ENCODE data around the gene CAMSAP3.

The CAMSAP3 gene

DNA sequence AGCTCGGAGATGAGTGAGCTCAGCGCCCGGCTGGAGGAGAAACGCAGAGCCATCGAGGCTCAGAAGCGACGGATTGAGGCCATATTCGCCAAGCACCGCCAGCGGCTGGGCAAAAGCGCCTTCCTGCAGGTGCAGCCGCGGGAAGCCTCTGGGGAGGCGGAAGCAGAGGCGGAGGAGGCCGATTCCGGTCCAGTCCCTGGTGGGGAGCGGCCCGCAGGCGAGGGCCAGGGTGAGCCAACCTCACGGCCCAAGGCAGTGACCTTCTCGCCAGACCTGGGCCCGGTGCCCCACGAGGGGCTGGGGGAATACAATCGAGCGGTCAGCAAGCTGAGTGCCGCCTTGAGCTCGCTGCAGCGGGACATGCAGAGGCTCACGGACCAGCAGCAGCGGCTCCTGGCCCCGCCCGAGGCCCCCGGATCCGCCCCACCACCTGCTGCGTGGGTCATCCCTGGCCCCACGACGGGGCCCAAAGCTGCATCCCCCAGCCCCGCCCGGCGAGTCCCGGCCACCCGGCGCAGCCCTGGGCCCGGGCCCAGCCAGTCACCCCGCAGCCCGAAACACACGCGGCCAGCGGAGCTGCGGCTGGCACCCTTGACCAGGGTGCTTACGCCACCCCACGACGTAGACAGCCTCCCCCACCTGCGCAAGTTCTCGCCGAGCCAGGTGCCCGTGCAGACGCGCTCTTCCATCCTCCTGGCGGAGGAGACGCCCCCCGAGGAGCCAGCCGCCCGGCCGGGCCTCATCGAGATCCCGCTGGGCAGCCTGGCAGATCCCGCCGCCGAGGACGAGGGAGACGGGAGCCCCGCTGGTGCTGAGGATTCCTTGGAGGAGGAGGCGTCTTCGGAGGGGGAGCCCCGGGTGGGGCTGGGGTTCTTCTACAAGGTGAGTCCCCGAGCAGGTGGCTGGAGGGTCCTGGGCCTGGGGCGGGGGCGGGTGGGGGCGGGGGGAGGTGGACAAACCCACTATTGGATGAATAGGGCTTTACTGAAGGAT lies 16.9 kb downstream of the CAMSAP3 start:
- H3K4me3 ChIP-seq (ENCODE audit: low read depth, low read length): no peak overlapping the region
- no peak for TF ChIP-seq CTCF (IDR thresholded peaks at IDR 0.05; ENCODE audit: low read depth, low read length)

- no peak for TF ChIP-seq CTCF (IDR thresholded peaks at IDR 0.05; ENCODE audit: low read depth, low read length)
- H3K4me3 ChIP-seq (ENCODE audit: low read depth, low read length): no peak overlapping the region
Observed at GRCh38 chr19:7614859-7615741, 19.4 kb downstream of the CAMSAP3 start.

- TF ChIP-seq CTCF (IDR thresholded peaks at IDR 0.05; ENCODE audit: low read depth, low read length): no peak
- no peak overlapping the region for H3K4me3 ChIP-seq (ENCODE audit: low read depth, low read length)
Observed at GRCh38 chr19:7617172-7617571, 21.5 kb downstream of the CAMSAP3 start.

DNA sequence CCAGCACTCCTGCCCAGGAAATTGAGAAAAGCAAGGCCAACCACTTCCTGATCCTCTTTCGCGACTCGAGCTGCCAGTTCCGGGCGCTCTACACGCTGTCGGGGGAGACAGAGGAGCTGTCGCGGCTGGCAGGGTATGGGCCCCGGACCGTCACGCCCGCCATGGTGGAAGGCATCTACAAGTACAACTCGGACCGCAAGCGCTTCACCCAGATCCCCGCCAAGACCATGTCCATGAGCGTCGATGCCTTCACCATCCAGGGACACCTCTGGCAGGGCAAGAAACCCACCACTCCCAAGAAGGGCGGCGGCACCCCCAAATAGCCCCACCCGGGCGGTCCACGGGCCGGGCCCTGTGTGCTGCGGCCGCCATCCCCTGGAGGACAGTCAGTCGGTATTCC lies 22.1 kb downstream of the CAMSAP3 start:
- no peak for TF ChIP-seq CTCF (IDR thresholded peaks at IDR 0.05; ENCODE audit: low read depth, low read length)
- no peak overlapping the region for H3K4me3 ChIP-seq (ENCODE audit: low read depth, low read length)

DNA sequence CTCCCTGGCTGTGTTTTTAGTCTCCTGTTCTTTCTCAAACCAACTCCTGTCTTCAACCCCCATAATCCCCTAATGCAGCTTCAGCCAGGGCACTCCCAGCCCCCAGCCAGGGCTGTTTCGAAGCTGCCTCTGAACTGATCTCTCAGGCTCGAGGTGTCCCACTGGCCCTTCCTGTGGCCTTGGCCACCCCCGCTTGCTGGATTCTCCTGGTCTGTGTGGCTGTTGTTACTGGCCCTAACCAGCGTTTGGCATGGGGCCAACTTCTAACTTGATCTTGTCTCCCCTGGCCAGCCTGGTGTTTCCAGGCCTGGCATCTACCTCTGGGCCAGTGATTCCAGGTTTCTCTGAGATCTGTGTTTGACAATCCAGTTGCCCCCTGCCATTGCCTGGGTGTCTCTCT lies 22.7 kb downstream of the CAMSAP3 start:
- H3K4me3 ChIP-seq (ENCODE audit: low read depth, low read length): no peak overlapping the region
- no peak for TF ChIP-seq CTCF (IDR thresholded peaks at IDR 0.05; ENCODE audit: low read depth, low read length)

GRCh38 chr19:7618771-7619510 lies 23.3 kb downstream of the CAMSAP3 start:
- no peak overlapping the region for H3K4me3 ChIP-seq (ENCODE audit: low read depth, low read length)
- TF ChIP-seq CTCF (IDR thresholded peaks at IDR 0.05; ENCODE audit: low read depth, low read length): no peak

Data from WI38 (cell line).